Mesenchymal stem cell (in vitro differentiated cells and primary cell): ENCODE results near the gene KCNH3.

Experiments
- DNase-seq: peaks from one replicate; pipeline ENCODE4 v3.0.0-alpha.2; 2013
- H2AFZ ChIP-seq: one replicate; pipeline ENCODE4 v1.6.1; 2013; ENCODE audit warnings: low read depth, mild to moderate bottlenecking, control low read depth, inconsistent platforms, low read length, moderate library complexity
- H2AK5ac ChIP-seq: 2 replicates; pipeline ENCODE4 v1.6.1; 2013; ENCODE audit warnings: low read length, moderate library complexity, mild to moderate bottlenecking, inconsistent platforms; ENCODE audit not compliant: severe bottlenecking
- H2BK120ac ChIP-seq: one replicate; pipeline ENCODE4 v1.6.1; 2013; ENCODE audit warnings: low read depth, mild to moderate bottlenecking, inconsistent platforms, low read length, moderate library complexity
- H2BK12ac ChIP-seq, 2 experiments: one replicate each; pipeline ENCODE4 v1.6.1; 2013; ENCODE audit warnings: inconsistent platforms in 2 of 2, low read length in 2 of 2, mild to moderate bottlenecking in 2 of 2, moderate library complexity in 2 of 2, control low read depth in 1 of 2
- H2BK15ac ChIP-seq: one replicate; pipeline ENCODE4 v1.6.1; 2013; ENCODE audit warnings: mild to moderate bottlenecking, low read depth, inconsistent platforms; ENCODE audit not compliant: poor library complexity, severe bottlenecking
- H2BK5ac ChIP-seq: 2 replicates; pipeline ENCODE4 v1.6.1; 2013; ENCODE audit warnings: low read depth, mild to moderate bottlenecking, low read length, control low read depth, inconsistent platforms; ENCODE audit not compliant: poor library complexity, severe bottlenecking
- H3K14ac ChIP-seq, 2 experiments: one replicate each; pipeline ENCODE4 v1.6.1; 2013; ENCODE audit warnings: inconsistent platforms in 2 of 2, low read length in 2 of 2, control low read depth in 1 of 2, mild to moderate bottlenecking in 1 of 2, moderate library complexity in 1 of 2
- H3K18ac ChIP-seq, 2 experiments: one replicate each; pipeline ENCODE4 v1.6.1; 2013; ENCODE audit warnings: inconsistent platforms in 2 of 2, low read length in 2 of 2, control low read depth in 1 of 2, low read depth in 1 of 2, mild to moderate bottlenecking in 1 of 2
- H3K23ac ChIP-seq, 2 experiments: one replicate each; pipeline ENCODE4 v1.6.1; 2013; ENCODE audit warnings: inconsistent platforms in 2 of 2, low read length in 2 of 2, mild to moderate bottlenecking in 2 of 2, moderate library complexity in 2 of 2, control low read depth in 1 of 2
- H3K27ac ChIP-seq: 2 replicates; pipeline ENCODE4 v1.5.1; 2013; ENCODE audit warnings: mild to moderate bottlenecking, moderate library complexity, low read length, control low read depth, inconsistent platforms; ENCODE audit not compliant: poor library complexity, severe bottlenecking
- H3K27me3 ChIP-seq, 2 experiments: 2 replicates each; pipeline versions ENCODE4 v1.6.1 to v1.7.0; 2013; ENCODE audit warnings: low read length in 2 of 2, mild to moderate bottlenecking in 2 of 2, moderate library complexity in 2 of 2, control low read depth in 1 of 2, inconsistent platforms in 1 of 2; ENCODE audit not compliant: control insufficient read depth in 1 of 2, insufficient read depth in 1 of 2
- H3K36me3 ChIP-seq, 2 experiments: 2 replicates each; pipeline versions ENCODE4 v1.6.1 to v1.7.0; 2013; ENCODE audit warnings: low read length in 2 of 2, control low read depth in 1 of 2, inconsistent platforms in 1 of 2, low read depth in 1 of 2, mild to moderate bottlenecking in 1 of 2; ENCODE audit not compliant: insufficient read depth in 2 of 2, control insufficient read depth in 1 of 2
- H3K4ac ChIP-seq, 2 experiments: one replicate each; pipeline ENCODE4 v1.6.1; 2013; ENCODE audit warnings: inconsistent platforms in 2 of 2, low read length in 2 of 2, mild to moderate bottlenecking in 2 of 2, moderate library complexity in 2 of 2, control low read depth in 1 of 2, low read depth in 1 of 2
- H3K4me1 ChIP-seq: 2 replicates; pipeline ENCODE4 v1.6.1; 2013; ENCODE audit warnings: low read depth, low read length, control low read depth; ENCODE audit not compliant: control insufficient read depth, insufficient read depth
- H3K4me2 ChIP-seq: 2 replicates; pipeline ENCODE4 v1.6.1; 2013; ENCODE audit warnings: low read length, mild to moderate bottlenecking, inconsistent platforms; ENCODE audit not compliant: poor library complexity, severe bottlenecking
- H3K4me3 ChIP-seq, 2 experiments: 2 replicates each; pipeline versions ENCODE4 v1.5.1 to v1.7.0; 2013; ENCODE audit warnings: low read length in 2 of 2, mild to moderate bottlenecking in 2 of 2, control low read depth in 1 of 2, low read depth in 1 of 2; ENCODE audit not compliant: insufficient read depth in 1 of 2
- H3K79me1 ChIP-seq: replicated peaks from 2 replicates; pipeline ENCODE4 v1.6.1; 2013; ENCODE audit warnings: mild to moderate bottlenecking, control low read depth, low read length, inconsistent platforms; ENCODE audit not compliant: poor library complexity, severe bottlenecking
- H3K9ac ChIP-seq: 2 replicates; pipeline ENCODE4 v1.7.0; 2013; ENCODE audit warnings: mild to moderate bottlenecking, low read length, moderate library complexity
- H3K9me3 ChIP-seq: 2 replicates; pipeline ENCODE4 v1.7.0; 2013; ENCODE audit warnings: mild to moderate bottlenecking, low read length; ENCODE audit not compliant: control insufficient read depth
- H4K8ac ChIP-seq: one replicate; pipeline ENCODE4 v1.6.1; 2013; ENCODE audit warnings: inconsistent platforms, mild to moderate bottlenecking, low read length, moderate library complexity
- H4K91ac ChIP-seq: one replicate; pipeline ENCODE4 v1.6.1; 2013; ENCODE audit warnings: mild to moderate bottlenecking, low read length, inconsistent platforms
- WGBS: methylation state at CpG from one replicate; pipeline ENCODE4 v1.1.7; 2013; ENCODE audit warnings: mixed read lengths; 5-methylcytosine and 5-hydroxymethylcytosine counted together

Gene KCNH3

DNA sequence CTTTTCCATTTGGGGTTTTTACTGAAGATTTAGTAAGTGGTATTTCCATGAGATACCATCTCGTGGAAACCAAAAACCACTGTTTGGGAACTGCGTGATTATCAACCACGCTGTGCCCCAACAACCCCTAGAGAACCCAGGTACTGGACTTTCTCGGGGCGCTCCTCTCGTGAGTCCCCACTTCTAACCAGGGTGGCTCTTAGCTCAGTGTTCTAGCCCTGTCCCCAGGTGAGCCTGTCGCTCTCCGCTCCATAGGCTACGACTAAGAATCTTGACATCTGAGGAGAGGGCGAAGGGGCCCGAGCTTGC is 28.4 kb downstream of the KCNH3 start:
- Histone ChIP-seq H3K9ac (peak overlapping the region; percentile 97), H3K4me1 (peaks cover 11% of the 10 kb centered on the region)

DNA sequence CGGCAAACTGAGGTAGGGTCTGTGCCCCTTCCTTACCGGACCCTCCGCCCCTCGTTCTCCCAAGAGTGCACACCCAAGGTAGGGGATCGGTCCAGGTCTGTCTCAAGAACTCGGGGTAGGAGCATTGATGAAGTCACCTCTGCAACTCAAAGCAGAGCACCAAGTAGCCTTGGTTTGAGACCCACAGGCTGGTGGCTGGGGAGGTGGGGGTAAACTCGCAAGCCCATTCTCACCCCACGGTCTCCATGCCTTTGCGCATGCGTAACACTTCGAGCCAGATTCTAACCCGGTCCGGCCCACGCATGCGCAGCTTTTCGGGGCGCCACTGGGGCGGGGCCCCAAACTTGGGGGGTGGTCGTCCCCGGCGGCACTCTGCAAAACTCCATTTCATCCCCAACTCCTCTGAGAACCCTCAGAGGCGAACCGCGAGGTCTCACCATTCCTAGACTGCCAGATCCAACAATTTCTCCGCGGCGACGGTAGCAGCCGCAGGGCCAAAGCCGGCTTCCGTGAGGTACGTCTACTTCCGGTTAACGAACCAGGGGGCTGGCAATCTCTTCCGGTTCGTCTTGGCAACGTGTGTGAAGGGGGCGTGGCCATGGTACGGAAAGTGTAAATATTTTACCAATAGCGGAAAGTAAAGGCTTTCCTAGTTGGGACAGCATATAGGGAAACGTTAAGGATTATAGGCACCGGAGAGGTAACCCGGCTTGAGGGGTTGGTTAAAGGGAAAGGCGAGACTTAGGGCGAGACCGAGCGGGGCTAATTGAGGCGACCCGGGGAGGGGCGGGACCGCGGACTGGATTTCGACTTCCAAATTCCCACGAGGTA is 29.0 kb downstream of the KCNH3 start, which contains the start of gene MCRS1:
MCRS1 (minus strand) TSS at position 532 of the 831 bp plus-strand sequence. CDS start 1,411 bp downstream, outside the sequence.
- H4K91ac ChIP-seq: peak within 1 kb of the TSS; percentile 74
- peak within 1 kb of the TSS; percentile 91 for H4K8ac ChIP-seq
- no peaks in the 10 kb centered on the region for H3K27me3 ChIP-seq
- H3K9me3 ChIP-seq: no peaks in the 10 kb centered on the region
- peak within 1 kb of the TSS; percentile 95 for H2BK5ac ChIP-seq
- H3K79me1 ChIP-seq: peaks cover 43% of the 10 kb centered on the region
- H3K36me3 ChIP-seq: peaks cover 35 to 36% of the 10 kb centered on the region in 2 experiments
- peak; percentile 94 for DNase-seq
- H2AFZ ChIP-seq: peak within 1 kb of the TSS; percentile 92
- peak within 1 kb of the TSS in 1 of 2 experiments; percentile 91 for H3K14ac ChIP-seq
- H3K27ac ChIP-seq: peak within 1 kb of the TSS; percentile 92
- peak within 1 kb of the TSS in 1 of 2 experiments; percentile 28 for H2BK12ac ChIP-seq
- under 1% methylated on average over 52 of the region's 54 CpGs for WGBS
- H3K23ac ChIP-seq: peak within 1 kb of the TSS in 1 of 2 experiments; percentile 61
- H2BK120ac ChIP-seq: no peak within 1 kb of the TSS
- peak within 1 kb of the TSS; percentile 96 to 97 for H3K18ac ChIP-seq
- peak within 1 kb of the TSS; percentile 85 to 97 for H3K4me3 ChIP-seq
- peak within 1 kb of the TSS; percentile 85 to 90 for H3K4ac ChIP-seq
- no peak within 1 kb of the TSS for H2BK15ac ChIP-seq
- H3K4me2 ChIP-seq: peak within 1 kb of the TSS; percentile 96
- no peak within 1 kb of the TSS for H2AK5ac ChIP-seq
- H3K4me1 ChIP-seq: peaks cover 11% of the 10 kb centered on the region
- H3K9ac ChIP-seq: peak within 1 kb of the TSS; percentile 97

More for the DNA sequence above, 28.4 kb downstream of the KCNH3 start:
- H3K36me3 ChIP-seq: peaks cover 40% of the 10 kb centered on the region in 2 experiments
- no peak for DNase-seq
- H3K23ac ChIP-seq: peak overlapping the region in 1 of 2 experiments; percentile 61
- no peak overlapping the region for H2BK120ac ChIP-seq
- H2BK15ac ChIP-seq: no peak overlapping the region
- peak overlapping the region; percentile 91 for H2AFZ ChIP-seq
- peak overlapping the region; percentile 85 to 97 for H3K4me3 ChIP-seq
- no peak overlapping the region for H4K91ac ChIP-seq
- peak overlapping the region; percentile 85 to 90 for H3K4ac ChIP-seq
- no peak overlapping the region for H2AK5ac ChIP-seq
- H3K18ac ChIP-seq: peak overlapping the region; percentile 61 to 96
- H3K27ac ChIP-seq: no peak overlapping the region
- peak overlapping the region in 1 of 2 experiments; percentile 91 for H3K14ac ChIP-seq
- peak overlapping the region in 1 of 2 experiments; percentile 28 for H2BK12ac ChIP-seq
- WGBS: 10% methylated on average over 11 of the region's 11 CpGs
- peak overlapping the region; percentile 95 for H3K4me2 ChIP-seq
- no peaks in the 10 kb centered on the region for H3K27me3 ChIP-seq
- peaks cover 41% of the 10 kb centered on the region for H3K79me1 ChIP-seq
- H2BK5ac ChIP-seq: no peak overlapping the region
- no peaks in the 10 kb centered on the region for H3K9me3 ChIP-seq
- H4K8ac ChIP-seq: peak overlapping the region; percentile 91

DNA sequence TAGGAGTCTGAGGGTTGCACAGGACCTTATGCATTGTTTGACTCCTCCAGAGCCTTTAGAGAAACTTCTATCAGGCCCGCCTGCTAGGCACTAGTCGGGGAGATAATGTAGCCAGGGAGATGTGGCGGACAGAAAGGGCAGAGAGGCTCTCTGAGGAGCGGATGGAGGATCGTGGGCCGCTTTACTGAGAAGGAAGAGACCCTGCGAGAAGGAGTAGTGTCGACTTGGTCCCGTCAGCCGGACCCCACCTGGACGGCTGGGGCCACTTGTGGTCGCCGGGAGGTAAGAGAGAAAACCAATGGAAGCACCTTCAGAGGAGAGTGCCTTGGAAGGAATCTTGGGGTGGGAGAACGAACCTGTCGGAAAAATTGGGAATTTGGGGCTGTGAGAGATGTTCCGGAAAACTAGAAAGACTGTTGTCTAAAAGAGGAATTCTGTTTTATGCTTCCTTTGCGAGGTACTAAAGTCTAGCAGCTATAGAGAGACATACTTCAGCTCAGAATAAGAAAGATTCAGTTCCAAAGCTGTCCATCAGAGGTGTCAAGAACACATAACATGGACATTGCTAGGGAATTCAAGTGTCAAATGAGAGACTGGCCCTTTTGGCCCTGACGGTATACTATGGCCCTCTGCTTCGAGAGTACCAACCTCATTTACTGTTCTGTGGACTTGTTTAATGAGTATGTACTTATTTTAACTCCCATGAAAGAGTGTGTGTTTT is 29.8 kb downstream of the KCNH3 start:
- peak overlapping the region in 1 of 2 experiments; percentile 41 for H3K18ac ChIP-seq
- H3K4me3 ChIP-seq: peak overlapping the region; percentile 85 to 97
- no peaks in the 10 kb centered on the region for H3K27me3 ChIP-seq
- peaks cover 29 to 32% of the 10 kb centered on the region in 2 experiments for H3K36me3 ChIP-seq
- peaks cover 11% of the 10 kb centered on the region for H3K4me1 ChIP-seq
- H3K9me3 ChIP-seq: no peaks in the 10 kb centered on the region
- H2AK5ac ChIP-seq: no peak overlapping the region
- peak; percentile 21 for DNase-seq
- peak overlapping the region; percentile 97 for H3K9ac ChIP-seq
- H3K4ac ChIP-seq: peak overlapping the region in 1 of 2 experiments; percentile 17
- peak overlapping the region; percentile 92 for H3K27ac ChIP-seq
- H3K14ac ChIP-seq: no peak overlapping the region
- no peak overlapping the region for H2BK15ac ChIP-seq
- no peak overlapping the region for H4K8ac ChIP-seq
- no peak overlapping the region for H2BK12ac ChIP-seq
- no peak overlapping the region for H4K91ac ChIP-seq
- WGBS: 4% methylated on average over 18 of the region's 19 CpGs
- H2BK120ac ChIP-seq: no peak overlapping the region
- peak overlapping the region in 1 of 2 experiments; percentile 23 for H3K23ac ChIP-seq
- H3K4me2 ChIP-seq: peak overlapping the region; percentile 96
- no peak overlapping the region for H2BK5ac ChIP-seq
- H3K79me1 ChIP-seq: peaks cover 46% of the 10 kb centered on the region
- H2AFZ ChIP-seq: peak overlapping the region; percentile 92
